ENCODE data around the gene GSE1. TPM values are rescaled to one million over a fixed set of nuclear protein-coding genes. Genes with fewer than 3 reads are reported as not detected.

Gene GSE1
- 26.5 TPM for total RNA-seq

GRCh38 chr16:85612801-85613603, at the start of gene GSE1:
Gene GSE1, plus strand, starts transcription at chr16:85613322. Its CDS starts 70 bp downstream, at chr16:85613392.

GRCh38 chr16:85688586-85689284, 75.6 kb downstream of the GSE1 start, which contains the start of gene GINS2:
Gene GINS2, minus strand, starts transcription at chr16:85688954. Its CDS starts 56 bp downstream, at chr16:85688898.

Small RNAs within 50 kb of the gene (small RNA-seq; reads per million reads assigned to genes)
- not detected for gene RN7SL381P

Other genes starting within 250 kb of the GSE1 start
- gene GINS2, start 75.6 kb downstream of the GSE1 start, total RNA-seq, result 5.8 TPM
- gene C16orf74, start 137.8 kb downstream of the GSE1 start, total RNA-seq, result 1.8 TPM
- gene EMC8, start 186.2 kb downstream of the GSE1 start, total RNA-seq, result 19.8 TPM
- gene COX4I1, start 186.4 kb downstream of the GSE1 start, total RNA-seq, result 294 TPM

Data from diencephalon (tissue), 1 donor.